NB4 (cell line): ENCODE data around the gene ZNF234.

Source experiments
- MAX ChIP-seq: IDR thresholded peaks from 2 replicates; pipeline ENCODE4 v1.6.1; 2011; ENCODE audit warnings: low read depth, low read length
- MYC ChIP-seq: IDR thresholded peaks from 2 replicates; pipeline ENCODE4 v1.6.1; 2011; ENCODE audit warnings: low read depth, low read length
- POLR2A ChIP-seq: IDR thresholded peaks from 2 replicates; pipeline ENCODE4 v1.6.1; 2011; ENCODE audit warnings: mild to moderate bottlenecking; ENCODE audit not compliant: insufficient read length; ENCODE audit errors: extremely low read depth
- TF ChIP-seq, protein P1 (sequence below): IDR thresholded peaks from one replicate; pipeline ENCODE4 v1.5.1; 2012; ENCODE audit warnings: low read depth, low read length

DNA sequence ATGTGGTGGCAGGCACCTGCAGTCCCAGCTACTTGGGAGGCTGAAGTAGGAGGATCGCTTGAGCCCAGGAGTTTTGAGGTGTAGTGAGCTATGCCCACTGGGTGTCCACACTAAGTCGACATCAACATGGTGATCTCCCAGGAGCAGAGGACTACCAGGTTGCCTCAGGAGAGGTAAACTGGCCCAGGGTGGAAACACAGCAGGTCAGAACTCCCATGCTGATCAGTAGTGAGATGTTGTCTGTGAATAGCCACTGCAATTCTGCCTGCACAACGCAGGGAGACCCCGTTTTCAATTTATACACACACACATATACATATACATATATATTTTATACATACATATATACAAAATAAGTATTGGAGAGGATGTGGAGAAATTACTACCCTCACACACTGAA is 49.2 kb upstream of the ZNF234 start:
- TF ChIP-seq POLR2A (no peak), MYC (no peak), MAX (no peak)
- TF ChIP-seq, protein P1, sequence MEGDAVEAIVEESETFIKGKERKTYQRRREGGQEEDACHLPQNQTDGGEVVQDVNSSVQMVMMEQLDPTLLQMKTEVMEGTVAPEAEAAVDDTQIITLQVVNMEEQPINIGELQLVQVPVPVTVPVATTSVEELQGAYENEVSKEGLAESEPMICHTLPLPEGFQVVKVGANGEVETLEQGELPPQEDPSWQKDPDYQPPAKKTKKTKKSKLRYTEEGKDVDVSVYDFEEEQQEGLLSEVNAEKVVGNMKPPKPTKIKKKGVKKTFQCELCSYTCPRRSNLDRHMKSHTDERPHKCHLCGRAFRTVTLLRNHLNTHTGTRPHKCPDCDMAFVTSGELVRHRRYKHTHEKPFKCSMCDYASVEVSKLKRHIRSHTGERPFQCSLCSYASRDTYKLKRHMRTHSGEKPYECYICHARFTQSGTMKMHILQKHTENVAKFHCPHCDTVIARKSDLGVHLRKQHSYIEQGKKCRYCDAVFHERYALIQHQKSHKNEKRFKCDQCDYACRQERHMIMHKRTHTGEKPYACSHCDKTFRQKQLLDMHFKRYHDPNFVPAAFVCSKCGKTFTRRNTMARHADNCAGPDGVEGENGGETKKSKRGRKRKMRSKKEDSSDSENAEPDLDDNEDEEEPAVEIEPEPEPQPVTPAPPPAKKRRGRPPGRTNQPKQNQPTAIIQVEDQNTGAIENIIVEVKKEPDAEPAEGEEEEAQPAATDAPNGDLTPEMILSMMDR: no peak
